D341Med (cell line): ENCODE data around the gene NCBP3.
A peak's percentile ranks its signal among the peaks of the same experiment; 100 is the strongest.
"Not testable (repeated sequence)": the region's sequence is repeated elsewhere in the genome, so short reads cannot be mapped to it uniquely, and the experiment has no call there.

ENCODE experiments used
- DNase-seq: peaks from one replicate; pipeline ENCODE4 v3.0.0; 2012; ENCODE audit warnings: low spot score

The NCBP3 gene

DNA sequence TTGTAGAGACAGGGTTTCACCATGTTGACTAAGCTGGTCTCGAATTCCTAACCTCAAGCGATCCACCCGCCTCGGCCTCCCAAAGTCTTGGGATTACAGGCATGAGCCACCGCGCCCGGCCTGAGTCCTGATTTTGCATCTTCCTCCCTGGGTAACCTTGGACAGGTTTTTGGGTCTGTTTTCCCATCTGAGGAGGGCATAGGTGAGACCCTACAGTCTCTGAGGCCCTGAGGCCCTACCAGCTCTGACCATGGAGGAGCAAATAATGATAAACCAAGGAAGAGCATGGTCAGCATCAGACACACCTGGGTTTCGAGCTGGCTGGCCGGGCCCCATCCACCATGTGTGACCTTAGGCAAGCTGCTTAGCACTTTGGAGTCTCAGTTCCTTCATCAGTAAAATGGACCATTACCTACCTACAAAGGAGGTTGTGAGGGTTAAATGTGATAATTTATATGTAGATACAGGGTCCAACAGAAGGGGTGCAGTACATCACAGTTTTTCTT, 1.2 kb upstream of the NCBP3 start:
- DNase-seq: no peak

- DNase-seq: no peak
These were observed 555 bp upstream of the NCBP3 start for GRCh38 chr17:3846437-3847164.

GRCh38 chr17:3845291-3845620, 790 bp downstream of the NCBP3 start:
- DNase-seq: no peak

DNA sequence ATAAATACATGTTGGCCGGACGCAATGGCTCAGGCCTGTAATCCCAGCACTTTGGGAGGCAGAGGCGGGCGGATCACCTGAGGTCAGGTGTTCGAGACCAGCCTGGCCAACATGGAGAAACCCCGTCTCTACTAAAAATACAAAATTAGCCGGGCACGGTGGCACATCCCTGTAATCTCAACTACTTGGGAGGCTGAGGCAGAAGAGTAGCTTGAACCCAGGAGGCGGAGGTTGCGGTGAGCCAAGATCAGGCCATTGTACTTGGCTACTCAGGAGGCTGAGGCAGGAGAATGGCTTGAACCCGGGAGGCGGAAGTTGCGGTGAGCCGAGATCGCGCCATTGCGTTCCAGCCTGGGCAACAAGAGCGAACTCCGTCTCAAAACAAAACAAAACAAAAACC, 1.5 kb downstream of the NCBP3 start:
- not testable (repeated sequence) for DNase-seq

DNA sequence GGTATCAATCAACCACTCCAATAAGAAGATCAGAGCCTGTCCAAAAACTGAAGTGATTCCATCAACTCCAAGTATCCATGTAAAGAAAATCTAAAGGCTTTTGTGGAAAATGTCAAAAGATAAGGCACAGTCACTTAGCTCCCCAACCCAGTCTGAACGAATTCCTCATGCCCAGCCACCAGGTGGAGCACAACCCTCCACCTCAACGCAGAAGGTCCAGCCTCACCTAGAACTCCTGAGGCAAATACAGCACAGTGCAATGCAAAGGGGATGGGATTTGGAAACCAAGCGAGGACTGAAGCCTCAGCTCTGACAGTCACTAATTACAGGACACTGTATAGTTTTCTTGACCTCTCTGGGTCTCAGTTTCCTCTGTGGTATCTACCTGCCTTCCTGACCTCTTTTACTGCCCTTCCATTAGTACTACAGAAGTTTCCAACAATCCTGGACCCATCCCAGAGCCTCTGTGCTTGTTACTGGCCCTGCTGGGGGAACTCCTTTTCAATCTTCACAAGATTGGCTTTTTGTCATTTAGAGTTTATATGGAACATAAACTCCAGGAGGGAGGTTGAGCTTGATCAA, 2.0 kb downstream of the NCBP3 start:
- peak; percentile 53 for DNase-seq

GRCh38 chr17:3838206-3838605, 7.8 kb downstream of the NCBP3 start:
- DNase-seq: no peak

GRCh38 chr17:3836551-3836950, 9.5 kb downstream of the NCBP3 start:
- no peak for DNase-seq

DNA sequence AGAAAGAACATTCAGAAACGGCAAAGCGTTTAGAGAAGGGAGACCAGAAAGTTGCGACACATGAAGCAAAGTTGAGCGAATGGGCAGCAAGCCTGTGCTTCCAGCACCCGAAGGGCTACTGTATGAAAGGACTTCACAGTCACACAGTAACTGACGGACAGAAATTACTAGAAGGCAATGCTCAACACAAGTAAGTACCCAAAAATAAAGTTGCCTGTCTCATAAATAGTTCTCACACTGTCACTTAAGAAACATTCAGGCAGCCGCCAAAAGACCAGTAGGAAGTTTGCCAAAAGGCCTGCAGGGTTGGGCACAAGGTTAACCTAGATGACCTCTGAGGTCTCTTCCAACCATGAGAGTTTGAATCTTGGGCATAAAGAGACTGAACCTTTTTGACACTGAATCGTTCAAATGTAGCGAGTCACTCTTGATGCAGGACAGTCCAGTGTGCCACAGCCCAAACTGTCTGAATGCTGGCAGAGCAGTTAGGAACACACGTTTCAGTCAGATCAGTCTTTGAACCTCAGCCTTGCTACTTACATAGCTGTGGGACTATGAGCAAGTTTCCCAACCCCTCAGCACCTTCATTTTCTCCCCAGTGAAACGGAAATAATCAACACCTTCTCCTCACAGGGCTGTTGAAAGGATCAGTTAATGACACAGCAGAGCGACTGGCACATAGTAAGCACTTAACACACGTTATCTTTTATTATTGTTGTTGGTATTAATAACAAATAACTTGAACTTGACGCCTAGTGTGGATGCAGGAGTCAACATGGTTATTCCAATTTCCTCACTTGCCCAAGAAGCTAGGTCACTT, 10.4 kb downstream of the NCBP3 start:
- no peak for DNase-seq

DNA sequence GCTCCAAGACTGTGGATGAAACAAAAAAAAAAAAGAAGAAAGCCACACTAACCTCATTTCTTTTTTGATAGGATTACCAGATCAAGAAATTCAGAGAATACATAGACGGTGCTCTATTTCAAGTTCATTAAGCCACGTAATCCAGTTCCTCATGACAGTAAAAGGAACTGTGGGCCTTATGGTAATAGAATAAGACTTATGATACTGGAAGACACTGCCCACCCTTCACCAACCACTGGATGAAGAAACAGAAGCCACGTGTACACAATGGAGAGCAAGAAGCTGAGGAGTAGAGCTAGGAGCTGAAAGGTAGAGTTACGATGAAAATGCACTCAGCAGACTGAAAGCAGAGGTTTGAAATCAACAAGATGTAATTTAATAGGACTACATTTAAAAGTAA, 11.2 kb downstream of the NCBP3 start:
- no peak for DNase-seq

DNA sequence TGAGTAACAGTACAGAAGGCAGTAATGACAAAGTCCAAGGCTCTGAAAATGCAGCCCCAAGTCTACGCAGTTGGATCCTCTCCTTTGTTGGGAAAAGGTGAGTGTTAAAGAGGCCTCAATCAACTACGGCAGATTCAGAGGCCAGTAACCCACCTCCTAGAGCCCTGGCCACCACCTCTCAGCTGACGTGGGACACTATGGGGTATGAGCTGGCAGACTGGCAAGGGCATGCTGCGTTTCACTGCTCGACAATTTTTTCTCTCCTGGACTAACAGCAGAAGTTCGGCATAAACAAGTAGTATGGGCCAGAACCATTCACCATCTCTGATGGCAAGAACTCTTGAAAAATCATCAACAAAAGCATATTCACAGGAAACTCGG, 17.2 kb downstream of the NCBP3 start:
- no peak for DNase-seq

- no peak for DNase-seq
These were observed 17.7 kb downstream of the NCBP3 start for GRCh38 chr17:3828151-3828851.

DNA sequence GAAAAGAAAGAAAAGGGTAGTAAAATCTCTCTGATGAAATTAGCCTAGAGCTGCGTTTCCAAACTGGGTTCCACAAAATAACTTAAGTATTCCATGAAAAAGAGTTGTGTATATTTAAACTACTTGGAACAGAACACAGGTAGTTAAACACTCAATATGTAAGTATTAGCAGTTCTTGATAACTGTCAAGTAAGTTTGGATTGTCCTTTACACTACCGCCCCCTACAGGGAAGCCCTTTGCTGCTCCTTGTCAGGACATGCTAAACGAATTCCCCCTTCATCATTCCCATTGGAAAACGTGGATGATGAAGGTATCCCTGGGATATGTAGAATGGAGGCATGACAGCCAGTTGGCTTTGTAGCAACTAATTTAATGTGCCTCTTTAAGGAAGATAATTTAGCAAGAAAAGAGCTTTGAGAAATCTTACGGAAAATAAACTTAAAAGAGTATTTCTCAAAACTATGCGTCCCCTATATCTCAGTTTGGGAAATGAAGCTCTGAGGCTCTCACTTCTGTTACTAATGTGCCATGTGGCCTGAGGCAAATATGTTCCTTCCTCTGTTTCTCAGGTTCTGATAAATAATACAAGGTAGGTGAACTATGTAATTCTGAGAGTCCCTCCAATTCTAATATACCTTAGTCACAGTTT, 18.8 kb downstream of the NCBP3 start:
- peak; percentile 34 for DNase-seq

GRCh38 chr17:3826191-3826590, 19.9 kb downstream of the NCBP3 start:
- DNase-seq: no peak

DNA sequence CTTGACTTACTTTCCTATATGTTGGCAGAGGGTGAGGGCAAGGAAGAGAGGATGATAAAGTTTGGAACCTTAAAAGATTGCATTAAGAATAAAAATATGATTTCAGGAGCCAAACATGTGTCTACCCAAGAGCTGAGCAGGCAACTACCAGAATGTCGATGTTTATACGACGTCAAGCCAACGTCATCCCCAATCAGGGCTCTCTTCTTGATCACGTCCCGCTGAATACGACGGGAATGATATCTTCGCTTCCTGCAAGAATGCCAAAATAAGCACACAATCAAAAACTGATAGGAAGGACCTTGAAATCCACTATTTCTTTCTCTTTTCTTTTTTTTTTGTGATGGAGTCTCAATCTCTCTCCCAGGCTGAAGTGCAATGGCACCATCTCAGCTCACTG, 24.9 kb downstream of the NCBP3 start:
- no peak for DNase-seq

DNA sequence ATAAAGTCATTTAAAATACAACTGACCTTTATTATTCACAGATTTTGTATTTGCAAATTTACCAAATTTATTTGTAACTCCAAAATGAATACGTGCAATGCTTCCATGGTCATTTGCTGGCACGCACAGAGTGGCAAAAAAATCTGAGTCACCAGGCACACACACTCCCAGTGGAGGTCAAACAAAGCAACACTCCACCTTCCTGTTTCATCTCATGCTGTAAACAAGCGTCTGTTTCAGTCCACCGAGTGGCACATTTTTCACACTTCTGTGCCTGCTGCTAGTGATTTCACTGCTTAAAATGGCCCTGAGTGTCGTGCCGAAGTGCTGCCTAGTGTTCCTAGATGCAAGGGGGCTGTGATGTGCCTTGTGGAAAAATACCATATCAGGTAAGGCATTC, 27.3 kb downstream of the NCBP3 start:
- no peak for DNase-seq

GRCh38 chr17:3817851-3818605, 28.0 kb downstream of the NCBP3 start:
- DNase-seq: no peak

DNA sequence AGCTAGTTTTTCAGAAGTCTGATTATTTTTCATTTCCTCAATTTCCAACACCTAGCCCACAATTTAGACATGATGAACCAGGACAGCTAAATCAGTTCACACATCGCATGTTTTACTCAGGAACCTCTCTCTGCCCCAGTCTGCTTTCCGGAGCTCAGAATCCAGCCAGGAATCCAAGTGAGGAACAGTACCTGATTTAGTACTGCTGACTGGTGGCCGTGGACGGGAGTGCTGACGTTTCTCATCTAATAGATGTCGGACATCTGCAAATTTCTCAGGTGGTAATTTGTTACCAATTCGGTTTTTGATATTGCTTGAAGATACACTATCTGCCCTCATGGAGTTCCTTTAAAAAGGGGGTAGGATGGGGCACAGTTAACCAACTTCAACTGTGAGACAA, 30.1 kb downstream of the NCBP3 start:
- no peak for DNase-seq

DNA sequence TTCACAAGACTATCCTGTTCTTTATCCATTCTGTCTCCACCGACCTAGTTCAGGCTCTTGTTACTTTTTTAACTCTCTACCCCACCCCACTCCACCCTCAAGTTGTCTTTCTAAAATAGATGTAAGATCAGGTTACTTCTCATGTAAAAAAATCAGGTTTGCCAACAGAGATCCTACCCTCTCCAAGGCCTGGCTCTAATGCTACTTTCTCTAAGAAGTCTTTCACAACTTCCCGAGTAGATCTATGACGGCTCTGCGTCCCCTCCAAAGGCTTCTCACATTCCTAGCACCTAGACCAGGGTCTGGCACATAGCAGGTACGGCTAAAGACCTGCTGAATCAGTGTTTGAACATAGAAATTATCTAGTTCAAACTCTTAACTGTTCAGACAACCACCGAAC, 30.9 kb downstream of the NCBP3 start:
- DNase-seq: no peak

DNA sequence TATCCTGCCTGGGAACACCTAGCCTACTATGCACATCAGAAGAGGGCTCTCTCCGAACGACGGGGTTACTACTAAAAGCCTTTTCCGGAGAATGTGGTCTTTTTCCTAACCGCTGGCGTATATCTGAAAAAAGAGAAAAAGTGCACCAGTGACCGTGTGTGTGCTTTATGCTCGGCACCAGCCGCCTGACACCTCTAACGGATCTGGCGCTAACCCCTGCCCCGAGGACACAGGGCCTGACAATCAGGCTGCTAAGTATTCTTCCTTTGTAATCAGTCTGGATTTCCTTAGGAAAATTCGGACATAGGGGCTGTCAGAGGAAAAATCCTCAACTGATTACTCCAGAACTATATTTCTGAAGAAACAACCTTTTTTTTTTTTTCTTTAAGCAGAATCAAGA, 31.7 kb downstream of the NCBP3 start:
- DNase-seq: no peak

DNA sequence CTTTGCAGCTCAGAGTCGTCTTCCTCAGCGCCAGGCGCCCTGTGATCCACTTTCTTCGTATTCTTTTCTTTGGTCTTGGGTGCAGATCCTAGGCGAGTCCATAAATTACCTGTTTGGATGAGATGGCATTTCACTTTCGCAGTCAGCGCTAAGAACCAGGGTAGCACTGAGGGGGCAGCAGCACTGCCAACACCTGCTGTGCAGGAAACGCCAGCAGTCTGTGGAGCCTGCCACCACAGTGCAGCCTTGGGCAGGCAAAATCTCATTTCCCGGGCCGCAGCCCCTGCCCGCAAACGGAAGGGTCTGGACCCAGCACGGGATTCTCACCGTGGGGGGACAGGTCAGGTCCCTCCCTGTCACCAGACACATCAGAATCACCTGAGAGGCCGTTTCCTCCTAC, 32.9 kb downstream of the NCBP3 start:
- no peak for DNase-seq

GRCh38 chr17:3812771-3813170, 33.3 kb downstream of the NCBP3 start:
- DNase-seq: no peak
